Fibroblast of the aortic adventitia (primary cell): ENCODE data around the gene MXD4. TPM values are rescaled to one million over a fixed set of nuclear protein-coding genes. Genes with fewer than 3 reads are reported as not detected.

Experiments
- DNase-seq: peaks from one replicate; pipeline ENCODE4 v3.0.0-alpha.2; 2010; ENCODE audit warnings: low read depth
- H3K4me3 ChIP-seq: 2 replicates; pipeline ENCODE4 v1.5.1; 2011; ENCODE audit warnings: low read depth, mild to moderate bottlenecking, control low read depth, low read length, moderate library complexity
- CTCF ChIP-seq: IDR thresholded peaks from 2 replicates; pipeline ENCODE4 v1.5.1; 2011; ENCODE audit warnings: mild to moderate bottlenecking, low read length, control low read depth, inconsistent platforms; ENCODE audit not compliant: insufficient read depth
- total RNA-seq: library from RNA; depleted of rRNA; stranded (reverse); fragments of >200 nt; gene quantifications from 2 replicates; pipeline ENCODE4 v1.2.3, GENCODE V29; 2012; ENCODE audit warnings: low replicate concordance

Gene MXD4
- total RNA-seq, 1 donor: 43.5 TPM

GRCh38 chr4:2287594-2287915, 25.6 kb upstream of the MXD4 start:
- no peak overlapping the region for H3K4me3 ChIP-seq
- DNase-seq: no peak
- TF ChIP-seq CTCF: no peak

GRCh38 chr4:2286904-2287593, 25.1 kb upstream of the MXD4 start:
- no peak for DNase-seq
- no peak for TF ChIP-seq CTCF
- no peak overlapping the region for H3K4me3 ChIP-seq

- no peak overlapping the region for H3K4me3 ChIP-seq
- no peak for TF ChIP-seq CTCF
- DNase-seq: no peak
Measured at GRCh38 chr4:2285613-2286381, 23.9 kb upstream of the MXD4 start.

- peak; percentile 64 for DNase-seq
- no peak overlapping the region for H3K4me3 ChIP-seq
- no peak for TF ChIP-seq CTCF
Measured at GRCh38 chr4:2284934-2285612, 23.2 kb upstream of the MXD4 start.

GRCh38 chr4:2284161-2284933, 22.4 kb upstream of the MXD4 start:
- DNase-seq: no peak
- no peak overlapping the region for H3K4me3 ChIP-seq
- TF ChIP-seq CTCF: no peak

GRCh38 chr4:2283199-2283711, 21.3 kb upstream of the MXD4 start:
- no peak overlapping the region for H3K4me3 ChIP-seq
- no peak for TF ChIP-seq CTCF
- DNase-seq: no peak
